Measurements from ENCODE around the gene CD1E. TPM values are rescaled to one million over a fixed set of nuclear protein-coding genes. Genes with fewer than 3 reads are reported as not detected.
"Not testable (repeated sequence)": the region's sequence is repeated elsewhere in the genome, so short reads cannot be mapped to it uniquely, and the experiment has no call there.

Gene CD1E
- total RNA-seq, 1 donor from 2014 or later = not detected

- Mint-ChIP-seq H3K27me3 (no peaks in the 10 kb centered on the region), H3K36me3 (no peaks in the 10 kb centered on the region), H3K4me1 (ENCODE audit: unreplicated experiment) (no peaks in the 10 kb centered on the region), H3K27ac (no peak overlapping the region), H3K9me3 (peaks cover 5% of the 10 kb centered on the region), H3K4me3 (no peak overlapping the region)
- TF ChIP-seq CTCF (conservative IDR thresholded peaks at IDR 0.05) = no peak
- no peak for DNase-seq (ENCODE audit: extremely low spot score, unreplicated experiment)
Observed at GRCh38 chr1:158366783-158367182, 13.1 kb downstream of the CD1E start.

- no peak for DNase-seq (ENCODE audit: extremely low spot score, unreplicated experiment)
- no peaks in the 10 kb centered on the region for H3K4me1 Mint-ChIP-seq (ENCODE audit: unreplicated experiment)
Observed at GRCh38 chr1:158371188-158371953, 17.7 kb downstream of the CD1E start.

GRCh38 chr1:158374101-158374500 lies 20.4 kb downstream of the CD1E start:
- H3K36me3 Mint-ChIP-seq; H3K27ac Mint-ChIP-seq; H3K4me1 Mint-ChIP-seq (ENCODE audit: unreplicated experiment); H3K9me3 Mint-ChIP-seq; H3K4me3 Mint-ChIP-seq; H3K27me3 Mint-ChIP-seq; DNase-seq (ENCODE audit: extremely low spot score, unreplicated experiment): not testable (repeated sequence)

More at GRCh38 chr1:158371188-158371953, 17.7 kb downstream of the CD1E start:
- no peak for TF ChIP-seq CTCF (conservative IDR thresholded peaks at IDR 0.05)
- H3K9me3 Mint-ChIP-seq = peaks cover 2% of the 10 kb centered on the region
- H3K36me3 Mint-ChIP-seq = no peaks in the 10 kb centered on the region
- no peaks in the 10 kb centered on the region for H3K27me3 Mint-ChIP-seq
- H3K4me3 Mint-ChIP-seq = no peak overlapping the region
- H3K27ac Mint-ChIP-seq = no peak overlapping the region

GRCh38 chr1:158374860-158375259 lies 21.2 kb downstream of the CD1E start:
- Mint-ChIP-seq H3K27ac (no peak overlapping the region), H3K4me1 (ENCODE audit: unreplicated experiment) (no peaks in the 10 kb centered on the region), H3K9me3 (no peaks in the 10 kb centered on the region), H3K4me3 (no peak overlapping the region), H3K27me3 (no peaks in the 10 kb centered on the region), H3K36me3 (no peaks in the 10 kb centered on the region)
- no peak for TF ChIP-seq CTCF (conservative IDR thresholded peaks at IDR 0.05)
- no peak for DNase-seq (ENCODE audit: extremely low spot score, unreplicated experiment)

GRCh38 chr1:158390331-158390730 lies 36.6 kb downstream of the CD1E start:
- no peak overlapping the region for H3K4me3 Mint-ChIP-seq
- no peaks in the 10 kb centered on the region for H3K4me1 Mint-ChIP-seq (ENCODE audit: unreplicated experiment)
- no peaks in the 10 kb centered on the region for H3K27me3 Mint-ChIP-seq
- H3K27ac Mint-ChIP-seq = no peak overlapping the region
- no peak for DNase-seq (ENCODE audit: extremely low spot score, unreplicated experiment)
- no peaks in the 10 kb centered on the region for H3K9me3 Mint-ChIP-seq
- no peak for TF ChIP-seq CTCF (conservative IDR thresholded peaks at IDR 0.05)
- H3K36me3 Mint-ChIP-seq = no peaks in the 10 kb centered on the region

GRCh38 chr1:158391099-158391498 lies 37.4 kb downstream of the CD1E start:
- Mint-ChIP-seq H3K27ac (no peak overlapping the region), H3K4me3 (no peak overlapping the region), H3K36me3 (no peaks in the 10 kb centered on the region), H3K9me3 (no peaks in the 10 kb centered on the region), H3K27me3 (no peaks in the 10 kb centered on the region), H3K4me1 (ENCODE audit: unreplicated experiment) (no peaks in the 10 kb centered on the region)
- no peak for DNase-seq (ENCODE audit: extremely low spot score, unreplicated experiment)
- TF ChIP-seq CTCF (conservative IDR thresholded peaks at IDR 0.05) = no peak

Measured in type B pancreatic cell (in vitro differentiated cells).